ENCODE measurements around the gene FOXP1. TPM values are rescaled to one million over a fixed set of nuclear protein-coding genes. Genes with fewer than 3 reads are reported as not detected.

Gene FOXP1
- total RNA-seq, 1 experiment from 2014 or later = 75.3 TPM

GRCh38 chr3:71393093-71393492, 190.4 kb downstream of the FOXP1 start:
- H3K4me2 ChIP-seq (ENCODE audit: insufficient read depth, insufficient read length, low read length) = no peak overlapping the region
- Mint-ChIP-seq H3K27me3 (ENCODE audit: low read depth) (no peaks in the 10 kb centered on the region), H3K9me3 (no peaks in the 10 kb centered on the region), H3K36me3 (ENCODE audit: insufficient read depth in 1 of 3, low read depth in 3 of 3) (no peaks in the 10 kb centered on the region), H3K4me1 (peaks cover 19 to 31% of the 10 kb centered on the region in 2 experiments), H3K4me3 (no peak overlapping the region), H3K27ac (no peak overlapping the region)
- H4K5ac ChIP-seq (ENCODE audit: insufficient read length, low read depth, low read length) = no peak overlapping the region
- H4K8ac ChIP-seq (replicated peaks; ENCODE audit: insufficient read length, low read depth, low read length) = no peak overlapping the region
- WGBS (ENCODE audit: extremely low coverage, insufficient read length, low lambda C conversion rate) = no CpG with 5 or more reads among the region's 1 CpG
- no peaks in the 10 kb centered on the region for H3K79me2 ChIP-seq (ENCODE audit: insufficient read depth, low read length)
- no peak for DNase-seq
- H3K79me1 ChIP-seq (ENCODE audit: insufficient read depth, low read depth, low read length, poor library complexity, severe bottlenecking) = no peaks in the 10 kb centered on the region
- no peak overlapping the region for H2BK15ac ChIP-seq (ENCODE audit: low read depth, low read length)
- H2BK5ac ChIP-seq (ENCODE audit: insufficient read length, low read length) = no peak overlapping the region
- no peak overlapping the region for H3K14ac ChIP-seq (ENCODE audit: insufficient read depth, low read length)
- H3K27ac ChIP-seq (ENCODE audit: insufficient read length, low read depth, low read length) = no peak overlapping the region
- no peaks in the 10 kb centered on the region for H3K23me2 ChIP-seq (ENCODE audit: insufficient read length, low read depth, low read length, poor library complexity, severe bottlenecking)
- no peak overlapping the region for H3K56ac ChIP-seq (ENCODE audit: insufficient read length, low read depth, low read length)
- H3K4me1 ChIP-seq (ENCODE audit: insufficient read depth, low read length) = peaks cover 8% of the 10 kb centered on the region; the same call in 1 of the 2 replicates
- no peak overlapping the region for H2BK120ac ChIP-seq (ENCODE audit: low read depth, low read length, poor library complexity, severe bottlenecking)
- H2BK20ac ChIP-seq (ENCODE audit: low read depth, low read length, poor library complexity, severe bottlenecking) = no peak overlapping the region
- H3T11ph ChIP-seq (ENCODE audit: low read length) = no peak overlapping the region
- no peak overlapping the region for H2BK12ac ChIP-seq (ENCODE audit: insufficient read length, low read depth, low read length)
- H3K9me3 ChIP-seq (ENCODE audit: control insufficient read depth, low read depth, low read length) = no peaks in the 10 kb centered on the region
- no peaks in the 10 kb centered on the region for H4K20me1 ChIP-seq (ENCODE audit: control insufficient read depth, insufficient read depth, insufficient read length)
- H3K27me3 ChIP-seq (ENCODE audit: insufficient read depth, low read length) = no peaks in the 10 kb centered on the region
- no peak overlapping the region for H2AFZ ChIP-seq (ENCODE audit: low read length)
- no peak overlapping the region for H3K9ac ChIP-seq (ENCODE audit: extremely low read depth, insufficient read length, low read length)
- H3K4ac ChIP-seq (ENCODE audit: low read depth, low read length) = no peak overlapping the region
- TF ChIP-seq, protein P1, sequence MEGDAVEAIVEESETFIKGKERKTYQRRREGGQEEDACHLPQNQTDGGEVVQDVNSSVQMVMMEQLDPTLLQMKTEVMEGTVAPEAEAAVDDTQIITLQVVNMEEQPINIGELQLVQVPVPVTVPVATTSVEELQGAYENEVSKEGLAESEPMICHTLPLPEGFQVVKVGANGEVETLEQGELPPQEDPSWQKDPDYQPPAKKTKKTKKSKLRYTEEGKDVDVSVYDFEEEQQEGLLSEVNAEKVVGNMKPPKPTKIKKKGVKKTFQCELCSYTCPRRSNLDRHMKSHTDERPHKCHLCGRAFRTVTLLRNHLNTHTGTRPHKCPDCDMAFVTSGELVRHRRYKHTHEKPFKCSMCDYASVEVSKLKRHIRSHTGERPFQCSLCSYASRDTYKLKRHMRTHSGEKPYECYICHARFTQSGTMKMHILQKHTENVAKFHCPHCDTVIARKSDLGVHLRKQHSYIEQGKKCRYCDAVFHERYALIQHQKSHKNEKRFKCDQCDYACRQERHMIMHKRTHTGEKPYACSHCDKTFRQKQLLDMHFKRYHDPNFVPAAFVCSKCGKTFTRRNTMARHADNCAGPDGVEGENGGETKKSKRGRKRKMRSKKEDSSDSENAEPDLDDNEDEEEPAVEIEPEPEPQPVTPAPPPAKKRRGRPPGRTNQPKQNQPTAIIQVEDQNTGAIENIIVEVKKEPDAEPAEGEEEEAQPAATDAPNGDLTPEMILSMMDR (conservative IDR thresholded peaks at IDR 0.05) = no peak
- no peak overlapping the region for H3K18ac ChIP-seq (ENCODE audit: insufficient read length, low read depth, low read length)
- H2AK5ac ChIP-seq (ENCODE audit: insufficient read length, low read length) = no peak overlapping the region
- no peak overlapping the region for H4K91ac ChIP-seq (ENCODE audit: insufficient read length, low read depth, low read length)
- no peak overlapping the region for H3K23ac ChIP-seq (ENCODE audit: insufficient read length, low read depth, low read length)

Measured in H9 (cell line).